HepG2 (cell line): Measurements from ENCODE around the gene COA5. TPM values are rescaled to one million over a fixed set of nuclear protein-coding genes. Genes with fewer than 3 reads are reported as not detected.
A peak's percentile ranks its signal among the peaks of the same experiment; 100 is the strongest.

Experiments used
- CHD2 ChIP-seq: IDR thresholded peaks from 2 replicates; pipeline ENCODE4 v1.6.1; 2011; ENCODE audit warnings: low read depth, low read length, improper control_type of control experiment
- POLR2G ChIP-seq: fragments of 200-400 bp; formaldehyde crosslinking; IDR thresholded peaks from 2 replicates; pipeline ENCODE4 v1.6.1; 2018; ENCODE audit warnings: mild to moderate bottlenecking, low read depth, low read length, moderate library complexity
- SNAPC2 ChIP-seq: sonication (generic); formaldehyde crosslinking; IDR thresholded peaks from 2 replicates; pipeline ENCODE4 v1.8.1; 2022; ENCODE audit warnings: mild to moderate bottlenecking, missing genetic modification reagents
- ZNF768 ChIP-seq: sonication (generic); formaldehyde crosslinking; IDR thresholded peaks from 2 replicates; pipeline ENCODE4 v1.4.0; 2020; ENCODE audit warnings: missing genetic modification reagents
- polyA plus RNA-seq, 8 experiments: library from polyadenylated mRNA; depleted of rRNA in 3 of 8; stranded (reverse) in 7 of 8; unstranded in 1 of 8; fragments of >200 nt; fragmentation: Illumina TruSeq in 4 of 8; extraction: Trizol in 4 of 8; gene quantifications; 2 replicates each; pipeline versions ENCODE4 v1.2.1 to v1.2.3, GENCODE V29; 2011 to 2016; ENCODE audit warnings: low read depth in 4 of 8, missing spikeins in 1 of 8, mixed read lengths in 1 of 8; ENCODE audit not compliant: insufficient read depth in 1 of 8
- total RNA-seq, 5 experiments: library from RNA; depleted of rRNA; stranded (reverse); fragments of >200 nt; fragmentation: Illumina TruSeq; extraction: Trizol; gene quantifications; 2 replicates each; pipeline ENCODE4 v1.2.3, GENCODE V29; 2016; ENCODE audit warnings: low read depth in 1 of 5
- TF ChIP-seq, protein P1 (sequence below): IDR thresholded peaks from 2 replicates; pipeline ENCODE4 v1.6.1; 2012; ENCODE audit warnings: inconsistent platforms
- TF ChIP-seq, protein P2 (sequence below): sonication (generic); formaldehyde crosslinking; IDR thresholded peaks from 2 replicates; pipeline ENCODE4 v1.8.0; 2022; ENCODE audit warnings: mild to moderate bottlenecking, missing genetic modification reagents; ENCODE audit not compliant: insufficient replicate concordance
- TF ChIP-seq, protein P3 (sequence below): IDR thresholded peaks from 2 replicates; pipeline ENCODE4 v1.6.1; 2016
- TF ChIP-seq, protein P4 (sequence below): IDR thresholded peaks from 2 replicates; pipeline ENCODE4 v1.6.1; 2016
- TF ChIP-seq, protein P5 (sequence below): sonication (generic); formaldehyde crosslinking; IDR thresholded peaks from 2 replicates; pipeline ENCODE4 v1.5.0; 2020; ENCODE audit warnings: mild to moderate bottlenecking, missing genetic modification reagents
- TF ChIP-seq, protein P6 (sequence below): sonication (generic); formaldehyde crosslinking; IDR thresholded peaks from 2 replicates; pipeline ENCODE4 v1.8.1; 2023; ENCODE audit warnings: mild to moderate bottlenecking, moderate library complexity, missing genetic modification reagents

COA5 gene
- total and polyA plus RNA-seq, 2 of the 13 experiments (the other 11 are each of a cell fraction or from before 2014, with no cell fraction given), result 43.6 to 64.5 TPM

DNA sequence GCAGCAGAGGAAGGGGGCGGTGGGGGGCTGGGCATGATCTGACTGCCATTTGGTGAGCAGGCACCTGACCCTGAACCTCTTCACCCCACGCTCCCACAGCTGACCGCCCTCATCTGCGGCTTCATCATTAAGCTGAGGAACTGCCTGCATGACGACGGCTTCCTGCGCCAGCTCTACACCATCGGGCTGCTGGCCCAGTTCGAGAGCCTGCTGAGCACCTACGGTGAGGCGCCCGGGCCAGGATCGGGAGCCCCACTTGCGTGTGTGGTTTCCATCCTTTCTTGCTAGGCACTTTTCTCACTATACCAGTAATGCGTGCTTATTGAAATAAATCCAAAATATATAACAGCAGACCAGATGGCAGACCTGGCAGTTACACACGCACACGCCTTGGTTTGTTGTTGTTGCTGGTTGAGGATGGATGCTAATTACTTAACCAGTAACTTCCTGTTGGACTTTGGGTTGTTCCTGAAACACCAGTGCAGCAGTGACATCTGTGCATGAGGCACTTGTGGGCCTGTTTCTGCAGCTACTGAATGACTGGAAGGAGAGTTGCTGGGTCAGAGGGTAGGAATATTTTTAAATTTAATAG is 43.7 kb downstream of the COA5 start (continued):
- TF ChIP-seq, protein P1, sequence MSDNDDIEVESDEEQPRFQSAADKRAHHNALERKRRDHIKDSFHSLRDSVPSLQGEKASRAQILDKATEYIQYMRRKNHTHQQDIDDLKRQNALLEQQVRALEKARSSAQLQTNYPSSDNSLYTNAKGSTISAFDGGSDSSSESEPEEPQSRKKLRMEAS, result peak; percentile 23; the same call in 1 of the 2 replicates
- no peak for TF ChIP-seq SNAPC2 (CRISPR knock-in tag)
- TF ChIP-seq, protein P2, sequence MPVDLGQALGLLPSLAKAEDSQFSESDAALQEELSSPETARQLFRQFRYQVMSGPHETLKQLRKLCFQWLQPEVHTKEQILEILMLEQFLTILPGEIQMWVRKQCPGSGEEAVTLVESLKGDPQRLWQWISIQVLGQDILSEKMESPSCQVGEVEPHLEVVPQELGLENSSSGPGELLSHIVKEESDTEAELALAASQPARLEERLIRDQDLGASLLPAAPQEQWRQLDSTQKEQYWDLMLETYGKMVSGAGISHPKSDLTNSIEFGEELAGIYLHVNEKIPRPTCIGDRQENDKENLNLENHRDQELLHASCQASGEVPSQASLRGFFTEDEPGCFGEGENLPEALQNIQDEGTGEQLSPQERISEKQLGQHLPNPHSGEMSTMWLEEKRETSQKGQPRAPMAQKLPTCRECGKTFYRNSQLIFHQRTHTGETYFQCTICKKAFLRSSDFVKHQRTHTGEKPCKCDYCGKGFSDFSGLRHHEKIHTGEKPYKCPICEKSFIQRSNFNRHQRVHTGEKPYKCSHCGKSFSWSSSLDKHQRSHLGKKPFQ, result no peak
- no peak for TF ChIP-seq CHD2
- TF ChIP-seq, protein P3, sequence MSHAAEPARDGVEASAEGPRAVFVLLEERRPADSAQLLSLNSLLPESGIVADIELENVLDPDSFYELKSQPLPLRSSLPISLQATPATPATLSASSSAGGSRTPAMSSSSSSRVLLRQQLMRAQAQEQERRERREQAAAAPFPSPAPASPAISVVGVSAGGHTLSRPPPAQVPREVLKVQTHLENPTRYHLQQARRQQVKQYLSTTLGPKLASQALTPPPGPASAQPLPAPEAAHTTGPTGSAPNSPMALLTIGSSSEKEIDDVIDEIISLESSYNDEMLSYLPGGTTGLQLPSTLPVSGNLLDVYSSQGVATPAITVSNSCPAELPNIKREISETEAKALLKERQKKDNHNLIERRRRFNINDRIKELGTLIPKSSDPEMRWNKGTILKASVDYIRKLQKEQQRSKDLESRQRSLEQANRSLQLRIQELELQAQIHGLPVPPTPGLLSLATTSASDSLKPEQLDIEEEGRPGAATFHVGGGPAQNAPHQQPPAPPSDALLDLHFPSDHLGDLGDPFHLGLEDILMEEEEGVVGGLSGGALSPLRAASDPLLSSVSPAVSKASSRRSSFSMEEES (CRISPR knock-in tag), result no peak
- TF ChIP-seq, protein P4, sequence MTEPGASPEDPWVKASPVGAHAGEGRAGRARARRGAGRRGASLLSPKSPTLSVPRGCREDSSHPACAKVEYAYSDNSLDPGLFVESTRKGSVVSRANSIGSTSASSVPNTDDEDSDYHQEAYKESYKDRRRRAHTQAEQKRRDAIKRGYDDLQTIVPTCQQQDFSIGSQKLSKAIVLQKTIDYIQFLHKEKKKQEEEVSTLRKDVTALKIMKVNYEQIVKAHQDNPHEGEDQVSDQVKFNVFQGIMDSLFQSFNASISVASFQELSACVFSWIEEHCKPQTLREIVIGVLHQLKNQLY (CRISPR knock-in tag), result no peak
- TF ChIP-seq, protein P5, sequence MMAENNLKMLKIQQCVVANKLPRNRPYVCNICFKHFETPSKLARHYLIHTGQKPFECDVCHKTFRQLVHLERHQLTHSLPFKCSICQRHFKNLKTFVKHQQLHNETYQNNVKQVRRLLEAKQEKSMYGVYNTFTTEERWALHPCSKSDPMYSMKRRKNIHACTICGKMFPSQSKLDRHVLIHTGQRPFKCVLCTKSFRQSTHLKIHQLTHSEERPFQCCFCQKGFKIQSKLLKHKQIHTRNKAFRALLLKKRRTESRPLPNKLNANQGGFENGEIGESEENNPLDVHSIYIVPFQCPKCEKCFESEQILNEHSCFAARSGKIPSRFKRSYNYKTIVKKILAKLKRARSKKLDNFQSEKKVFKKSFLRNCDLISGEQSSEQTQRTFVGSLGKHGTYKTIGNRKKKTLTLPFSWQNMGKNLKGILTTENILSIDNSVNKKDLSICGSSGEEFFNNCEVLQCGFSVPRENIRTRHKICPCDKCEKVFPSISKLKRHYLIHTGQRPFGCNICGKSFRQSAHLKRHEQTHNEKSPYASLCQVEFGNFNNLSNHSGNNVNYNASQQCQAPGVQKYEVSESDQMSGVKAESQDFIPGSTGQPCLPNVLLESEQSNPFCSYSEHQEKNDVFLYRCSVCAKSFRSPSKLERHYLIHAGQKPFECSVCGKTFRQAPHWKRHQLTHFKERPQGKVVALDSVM, result no peak
- no peak for TF ChIP-seq ZNF768
- no peak for TF ChIP-seq POLR2G
- TF ChIP-seq, protein P6, sequence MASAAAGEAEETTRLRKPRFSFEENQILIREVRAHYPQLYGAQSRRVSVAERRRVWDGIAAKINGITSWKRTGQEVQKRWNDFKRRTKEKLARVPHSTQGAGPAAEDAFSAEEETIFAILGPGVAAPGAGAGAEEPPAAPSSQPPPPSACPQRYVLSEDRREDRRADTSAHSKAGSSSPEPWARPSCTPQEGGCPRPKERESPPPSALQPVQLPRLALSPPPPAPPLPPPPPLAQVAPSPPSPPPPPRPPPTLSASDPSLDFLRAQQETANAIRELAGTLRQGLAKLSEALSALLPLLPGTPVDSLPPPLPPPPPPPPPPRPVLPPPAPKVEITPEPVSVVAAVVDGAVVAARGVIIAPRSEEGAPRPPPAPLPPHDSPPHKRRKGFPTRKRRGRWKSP, result no peak
